ENCODE data around the gene ID4. TPM values are rescaled to one million over a fixed set of nuclear protein-coding genes. Genes with fewer than 3 reads are reported as not detected.

The ID4 gene
- total RNA-seq, 2 donors from 2014 or later: 63.6 to 69.1 TPM

DNA sequence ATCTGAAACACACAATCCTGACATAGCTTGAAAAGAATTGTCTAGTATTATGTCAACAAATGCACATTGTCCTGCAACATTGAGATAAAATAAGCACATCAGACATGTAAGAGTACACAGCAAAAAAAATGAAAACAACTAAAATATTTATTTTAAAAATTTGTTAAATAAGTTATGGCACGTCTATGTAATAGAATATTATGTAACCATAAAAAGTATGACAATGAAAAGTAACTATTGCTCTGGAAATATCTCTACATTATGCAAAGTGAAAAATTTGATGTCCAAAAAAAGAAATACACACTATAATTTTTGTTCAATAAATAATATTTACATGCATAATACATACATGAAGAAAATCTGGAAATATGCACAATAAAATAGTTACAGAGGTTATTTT lies 9.3 kb upstream of the ID4 start:
- 96% methylated on average over 1 of the region's 1 CpG for WGBS
- TF ChIP-seq, protein P1, sequence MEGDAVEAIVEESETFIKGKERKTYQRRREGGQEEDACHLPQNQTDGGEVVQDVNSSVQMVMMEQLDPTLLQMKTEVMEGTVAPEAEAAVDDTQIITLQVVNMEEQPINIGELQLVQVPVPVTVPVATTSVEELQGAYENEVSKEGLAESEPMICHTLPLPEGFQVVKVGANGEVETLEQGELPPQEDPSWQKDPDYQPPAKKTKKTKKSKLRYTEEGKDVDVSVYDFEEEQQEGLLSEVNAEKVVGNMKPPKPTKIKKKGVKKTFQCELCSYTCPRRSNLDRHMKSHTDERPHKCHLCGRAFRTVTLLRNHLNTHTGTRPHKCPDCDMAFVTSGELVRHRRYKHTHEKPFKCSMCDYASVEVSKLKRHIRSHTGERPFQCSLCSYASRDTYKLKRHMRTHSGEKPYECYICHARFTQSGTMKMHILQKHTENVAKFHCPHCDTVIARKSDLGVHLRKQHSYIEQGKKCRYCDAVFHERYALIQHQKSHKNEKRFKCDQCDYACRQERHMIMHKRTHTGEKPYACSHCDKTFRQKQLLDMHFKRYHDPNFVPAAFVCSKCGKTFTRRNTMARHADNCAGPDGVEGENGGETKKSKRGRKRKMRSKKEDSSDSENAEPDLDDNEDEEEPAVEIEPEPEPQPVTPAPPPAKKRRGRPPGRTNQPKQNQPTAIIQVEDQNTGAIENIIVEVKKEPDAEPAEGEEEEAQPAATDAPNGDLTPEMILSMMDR (IDR thresholded peaks at IDR 0.05): no peak
- no peak for TF ChIP-seq POLR2A (IDR thresholded peaks at IDR 0.05)
- no peak for TF ChIP-seq POLR2AphosphoS5 (IDR thresholded peaks at IDR 0.05)
- H3K4me1 ChIP-seq (replicated peaks): no peaks in the 10 kb centered on the region
- H3K36me3 ChIP-seq: no peaks in the 10 kb centered on the region
- H3K27me3 ChIP-seq (replicated peaks; ENCODE audit: insufficient read depth): no peaks in the 10 kb centered on the region
- intact Hi-C loops (cut with DNase I): no loop called here
- H3K9me3 ChIP-seq: no peaks in the 10 kb centered on the region
- no peak overlapping the region for H3K27ac ChIP-seq
- H3K4me3 ChIP-seq: no peak overlapping the region
- no peak for DNase-seq (ENCODE audit: low spot score)

DNA sequence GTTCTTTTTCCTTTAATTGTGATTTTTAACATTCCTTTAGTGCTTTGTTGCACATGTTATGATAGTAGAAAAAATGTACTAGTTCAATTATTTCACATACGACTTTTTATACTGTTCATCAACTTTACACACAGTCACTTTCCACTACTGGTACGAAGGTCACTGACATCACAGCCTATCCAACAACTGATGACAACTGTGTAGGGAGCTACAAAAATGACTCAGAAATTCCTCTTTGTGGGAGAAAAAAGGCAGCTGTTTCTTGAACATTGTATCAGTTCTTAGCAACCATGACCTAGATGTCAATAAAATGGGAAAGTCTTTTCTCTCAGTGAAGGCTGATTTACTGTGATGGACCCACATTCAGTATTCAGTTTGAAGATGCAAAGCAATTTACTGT lies 7.0 kb upstream of the ID4 start:
- H3K4me3 ChIP-seq: no peak overlapping the region
- no peaks in the 10 kb centered on the region for H3K27me3 ChIP-seq (replicated peaks; ENCODE audit: insufficient read depth)
- no peak for DNase-seq (ENCODE audit: low spot score)
- no peaks in the 10 kb centered on the region for H3K36me3 ChIP-seq
- WGBS: 81% methylated on average over 2 of the region's 2 CpGs
- intact Hi-C loops (cut with DNase I): no loop called here
- no peak for TF ChIP-seq POLR2A (IDR thresholded peaks at IDR 0.05)
- no peak for TF ChIP-seq POLR2AphosphoS5 (IDR thresholded peaks at IDR 0.05)
- TF ChIP-seq, protein P1 (IDR thresholded peaks at IDR 0.05): no peak
- no peaks in the 10 kb centered on the region for H3K4me1 ChIP-seq (replicated peaks)
- no peak overlapping the region for H3K27ac ChIP-seq
- no peaks in the 10 kb centered on the region for H3K9me3 ChIP-seq

DNA sequence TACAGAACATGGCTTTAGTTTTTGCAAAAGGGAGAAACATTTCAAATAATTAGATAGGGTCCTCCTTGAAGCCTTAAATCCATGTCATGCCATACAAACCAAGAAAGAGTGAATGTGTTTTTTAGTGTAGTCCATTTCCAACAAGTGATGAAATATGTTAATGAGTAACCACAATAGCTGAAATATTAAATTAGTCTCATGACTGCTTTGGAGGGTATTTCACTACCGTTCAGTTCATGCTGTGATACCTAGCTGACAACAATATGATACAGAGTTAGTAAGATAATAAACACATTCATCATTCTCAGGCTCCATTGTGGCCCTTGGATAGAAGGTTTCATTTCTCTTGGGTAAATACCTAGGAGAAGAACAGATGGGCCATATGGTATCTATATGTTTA lies 5.8 kb upstream of the ID4 start:
- no peak overlapping the region for H3K27ac ChIP-seq
- H3K36me3 ChIP-seq: no peaks in the 10 kb centered on the region
- intact Hi-C loops (cut with DNase I): no loop called here
- H3K4me1 ChIP-seq (replicated peaks): no peaks in the 10 kb centered on the region
- TF ChIP-seq, protein P1 (IDR thresholded peaks at IDR 0.05): no peak
- TF ChIP-seq POLR2AphosphoS5 (IDR thresholded peaks at IDR 0.05): no peak
- TF ChIP-seq POLR2A (IDR thresholded peaks at IDR 0.05): no peak
- WGBS: 94% methylated on average over 1 of the region's 1 CpG
- no peaks in the 10 kb centered on the region for H3K27me3 ChIP-seq (replicated peaks; ENCODE audit: insufficient read depth)
- no peak overlapping the region for H3K4me3 ChIP-seq
- DNase-seq (ENCODE audit: low spot score): no peak
- H3K9me3 ChIP-seq: no peaks in the 10 kb centered on the region

DNA sequence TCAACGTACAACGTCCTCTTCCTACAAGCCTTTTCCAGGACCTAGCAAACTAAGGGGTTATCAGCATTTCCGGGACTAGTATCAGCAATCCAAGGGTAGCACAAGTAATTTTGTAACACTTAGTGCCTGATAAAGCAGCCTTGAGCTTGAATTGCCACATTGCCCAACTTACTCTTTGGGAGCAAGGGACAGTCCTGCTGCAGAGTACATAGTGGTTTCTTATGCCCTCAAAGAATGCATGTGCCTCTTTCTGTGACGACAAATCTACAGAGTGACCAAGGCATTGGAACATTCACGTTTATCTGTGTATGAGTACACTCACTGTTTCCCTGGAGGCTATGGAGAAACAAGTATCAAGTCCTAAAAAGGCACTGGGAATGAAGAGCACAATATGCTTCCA lies 3.2 kb upstream of the ID4 start:
- Histone ChIP-seq H3K36me3 (no peaks in the 10 kb centered on the region), H3K9me3 (no peaks in the 10 kb centered on the region), H3K4me1 (replicated peaks) (no peaks in the 10 kb centered on the region), H3K4me3 (no peak overlapping the region), H3K27me3 (replicated peaks; ENCODE audit: insufficient read depth) (no peaks in the 10 kb centered on the region), H3K27ac (no peak overlapping the region)
- no peak for DNase-seq (ENCODE audit: low spot score)
- WGBS: 85% methylated on average over 5 of the region's 5 CpGs
- intact Hi-C loops (cut with DNase I): no loop called here
- TF ChIP-seq, protein P1 (IDR thresholded peaks at IDR 0.05): no peak
- no peak for TF ChIP-seq POLR2AphosphoS5 (IDR thresholded peaks at IDR 0.05)
- no peak for TF ChIP-seq POLR2A (IDR thresholded peaks at IDR 0.05)

DNA sequence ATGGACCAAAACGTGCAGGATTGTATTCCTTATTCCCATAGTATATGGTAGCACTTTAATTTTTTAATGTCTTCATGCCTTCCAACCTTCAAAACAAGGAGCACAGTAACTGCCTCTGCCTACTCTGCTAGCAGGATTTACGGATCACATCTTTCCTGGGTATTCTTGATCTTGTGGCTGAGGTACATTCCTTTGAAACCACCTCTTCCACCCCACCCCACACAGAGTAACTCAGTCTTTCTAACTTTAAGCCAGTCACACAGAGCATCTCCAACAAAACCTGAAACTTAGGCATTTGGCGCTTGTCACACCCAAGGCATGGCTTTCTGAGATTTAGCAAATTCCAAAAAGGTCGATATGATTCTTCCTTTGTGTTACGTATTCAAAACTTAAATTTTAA lies 2.3 kb upstream of the ID4 start:
- Histone ChIP-seq H3K27ac (no peak overlapping the region), H3K4me3 (no peak overlapping the region), H3K9me3 (no peaks in the 10 kb centered on the region), H3K4me1 (replicated peaks) (no peaks in the 10 kb centered on the region), H3K36me3 (no peaks in the 10 kb centered on the region), H3K27me3 (replicated peaks; ENCODE audit: insufficient read depth) (no peaks in the 10 kb centered on the region)
- intact Hi-C loops (cut with DNase I): no loop called here
- TF ChIP-seq, protein P1 (IDR thresholded peaks at IDR 0.05): no peak
- TF ChIP-seq POLR2AphosphoS5 (IDR thresholded peaks at IDR 0.05) (no peak), POLR2A (IDR thresholded peaks at IDR 0.05) (no peak)
- DNase-seq (ENCODE audit: low spot score): no peak
- whole genome bisulfite sequencing: 74% methylated on average over 5 of the region's 5 CpGs

Data from prostate gland (tissue), 2 donors.